K562 (cell line): ENCODE data around the gene CCDC102B. TPM values are rescaled to one million over a fixed set of nuclear protein-coding genes. Genes with fewer than 3 reads are reported as not detected.

Source experiments
- ATAC-seq: fragments of 200-7000 bp; cut with Tn5 transposase; 3 replicates; pipeline ENCODE4 v1.9.1; 2020; ENCODE audit warnings: moderate library complexity
- BruUV-seq: library from RNA; stranded (reverse); fragments of 400-500 nt; replicated peaks from 2 replicates; lab custom pipeline; 2021; lab: Mats Ljungman, UMichigan
- CTCF ChIA-PET: fragments of 300-600 bp; formaldehyde crosslinking; extraction: SDS; loops from one replicate; lab custom pipeline; 2021; ENCODE audit warnings: low intra/inter-chr PET ratio; lab: Yijun Ruan, JAX
- POLR2A ChIA-PET: fragments of 300-600, 350-650 bp; sonication (Branson Sonifier 250); formaldehyde crosslinking; extraction: SDS; loops from one replicate; lab custom pipeline; 2021; ENCODE audit warnings: antibody characterized with exemption, inconsistent platforms; lab: Yijun Ruan, JAX
- DNase-seq, 4 experiments: peaks; one replicate each; pipeline versions ENCODE4 v3.0.0 to v3.0.0-alpha.2; 2011 to 2018; ENCODE audit warnings: low spot score in 3 of 4, mixed read lengths in 3 of 4; ENCODE audit errors: extremely low read depth in 1 of 4
- FAIRE-seq: peaks from 2 replicates; lab custom pipeline; 2011; peaks lifted over from hg19 to GRCh38; lab: Jason Lieb, UNC
- H2AFZ ChIP-seq: 2 replicates; pipeline ENCODE4 v1.6.0; 2011; ENCODE audit warnings: low read depth, low read length, control low read depth, inconsistent platforms
- H3K27ac ChIP-seq: fragments of 200-600 bp; 3 replicates; pipeline ENCODE4 v1.8.0; 2011; ENCODE audit warnings: low read depth, mild to moderate bottlenecking, control low read depth, inconsistent platforms, low read length, moderate library complexity, mixed read lengths; ENCODE audit errors: extremely low read depth
- H3K27me3 ChIP-seq, 2 experiments: fragments of 300-600 bp in 1 of 2; 2 replicates in 1 of 2; 3 replicates in 1 of 2; pipeline versions ENCODE4 v1.6.0 to v1.8.0; 2011; ENCODE audit warnings: inconsistent platforms in 2 of 2, low read length in 2 of 2, mild to moderate bottlenecking in 1 of 2, mixed read lengths in 1 of 2, moderate library complexity in 1 of 2; ENCODE audit not compliant: control insufficient read depth in 2 of 2, insufficient read depth in 2 of 2
- H3K36me3 ChIP-seq: fragments of 300-600 bp; 3 replicates; pipeline ENCODE4 v1.8.0; 2011; ENCODE audit warnings: mild to moderate bottlenecking, low read length, inconsistent platforms; ENCODE audit not compliant: control insufficient read depth, insufficient read depth
- H3K4me1 ChIP-seq, 2 experiments: fragments of 200-600 bp in 1 of 2; replicated peaks in 1 of 2; 2 replicates in 1 of 2; 3 replicates in 1 of 2; pipeline versions ENCODE4 v1.5.1 to v1.8.0; 2011; ENCODE audit warnings: inconsistent platforms in 2 of 2, low read length in 2 of 2, mild to moderate bottlenecking in 1 of 2, mixed read lengths in 1 of 2, moderate library complexity in 1 of 2; ENCODE audit not compliant: control insufficient read depth in 2 of 2, insufficient read depth in 2 of 2
- H3K4me2 ChIP-seq: 2 replicates; pipeline ENCODE4 v1.6.1; 2011; ENCODE audit warnings: low read length, control low read depth, inconsistent platforms, mixed read lengths; ENCODE audit not compliant: insufficient read depth
- H3K4me3 ChIP-seq: fragments of 200-600 bp; sonication (generic), shearing (Covaris generic); 2 replicates; pipeline ENCODE4 v1.5.1; 2016; ENCODE audit warnings: control low read depth, inconsistent platforms
- H3K79me2 ChIP-seq: fragments of 200-600 bp; 3 replicates; pipeline ENCODE4 v1.8.0; 2011; ENCODE audit warnings: low read length, inconsistent platforms; ENCODE audit not compliant: control insufficient read depth, insufficient read depth
- H3K9ac ChIP-seq, 2 experiments: 2 replicates each; pipeline versions ENCODE4 v1.6.0 to v1.6.1; 2011; ENCODE audit warnings: low read depth in 2 of 2, low read length in 2 of 2, control low read depth in 1 of 2, inconsistent platforms in 1 of 2, mild to moderate bottlenecking in 1 of 2, mixed read lengths in 1 of 2; ENCODE audit not compliant: insufficient read depth in 1 of 2
- H3K9me1 ChIP-seq: one replicate; pipeline ENCODE4 v1.6.0; 2011; ENCODE audit warnings: inconsistent platforms, mild to moderate bottlenecking, low read length, moderate library complexity; ENCODE audit not compliant: control insufficient read depth, insufficient read depth
- H3K9me3 ChIP-seq: replicated peaks from 2 replicates; pipeline ENCODE4 v1.5.1; 2011; ENCODE audit warnings: low read depth, low read length, inconsistent platforms; ENCODE audit not compliant: control insufficient read depth, insufficient read depth
- H4K20me1 ChIP-seq: replicated peaks from 2 replicates; pipeline ENCODE4 v1.6.1; 2011; ENCODE audit warnings: low read length, inconsistent platforms, mixed read lengths; ENCODE audit not compliant: control insufficient read depth, insufficient read depth
- CBX5 ChIP-seq: IDR thresholded peaks from 2 replicates; pipeline ENCODE4 v1.6.1; 2014; ENCODE audit warnings: low read depth, borderline replicate concordance
- ETS2 ChIP-seq: IDR thresholded peaks from 2 replicates; pipeline ENCODE4 v1.6.1; 2016; ENCODE audit warnings: borderline replicate concordance, missing genetic modification characterization, mild to moderate bottlenecking, moderate library complexity, missing compliant biosample characterization; ENCODE audit not compliant: poor library complexity, severe bottlenecking
- HDAC1 ChIP-seq, 2 experiments: fragments of 450-650 bp; IDR thresholded peaks; 2 replicates each; pipeline ENCODE4 v1.6.1; 2016 to 2017; ENCODE audit warnings: inconsistent platforms in 1 of 2, mild to moderate bottlenecking in 1 of 2, moderate library complexity in 1 of 2
- LEF1 ChIP-seq: fragments of 450-650 bp; IDR thresholded peaks from 2 replicates; pipeline ENCODE4 v1.6.1; 2016; ENCODE audit warnings: mild to moderate bottlenecking
- MCM7 ChIP-seq, 2 experiments: fragments of 450-650 bp; IDR thresholded peaks; 2 replicates each; pipeline ENCODE4 v1.6.1; 2016 to 2018
- MIER1 ChIP-seq: fragments of 450-650 bp; IDR thresholded peaks from 2 replicates; pipeline ENCODE4 v1.6.1; 2016; ENCODE audit warnings: antibody characterized with exemption, mild to moderate bottlenecking, low read depth
- MYBL2 ChIP-seq, 2 experiments: fragments of 450-650 bp in 1 of 2; sonication (generic) in 1 of 2; formaldehyde crosslinking in 1 of 2; IDR thresholded peaks; 2 replicates each; pipeline versions ENCODE4 v1.6.1 to v1.8.1; 2017 to 2022; ENCODE audit warnings: borderline replicate concordance in 1 of 2, inconsistent platforms in 1 of 2, low read depth in 1 of 2, mild to moderate bottlenecking in 1 of 2, missing genetic modification reagents in 1 of 2, moderate library complexity in 1 of 2
- NFIX ChIP-seq: fragments of 250-450 bp; sonication (Bioruptor Pico); IDR thresholded peaks from 2 replicates; pipeline ENCODE4 v1.4.0; 2020; ENCODE audit warnings: low read depth, mild to moderate bottlenecking, moderate library complexity
- POLR3G ChIP-seq: IDR thresholded peaks from 2 replicates; pipeline ENCODE4 v1.6.1; 2011; ENCODE audit not compliant: insufficient read length, insufficient replicate concordance; ENCODE audit errors: extremely low read depth
- SIRT6 ChIP-seq: IDR thresholded peaks from one replicate; pipeline ENCODE4 v1.6.1; 2012; ENCODE audit warnings: low read depth, mild to moderate bottlenecking, control low read depth, inconsistent platforms, low read length, moderate library complexity
- SMAD4 ChIP-seq: fragments of 250-450 bp; sonication (Bioruptor Pico); conservative IDR thresholded peaks from 2 replicates; pipeline ENCODE4 v1.8.0; 2021; ENCODE audit warnings: inconsistent platforms, mild to moderate bottlenecking, moderate library complexity
- SMARCE1 ChIP-seq: fragments of 450-650 bp; IDR thresholded peaks from 2 replicates; pipeline ENCODE4 v1.7.1; 2016; ENCODE audit warnings: mild to moderate bottlenecking
- TBL1XR1 ChIP-seq, 2 experiments: IDR thresholded peaks; 2 replicates each; pipeline ENCODE4 v1.6.1; 2012; ENCODE audit warnings: improper control_type of control experiment in 2 of 2, low read length in 2 of 2, mild to moderate bottlenecking in 1 of 2
- TRIM24 ChIP-seq, 2 experiments: fragments of 450-650 bp; IDR thresholded peaks; 2 replicates each; pipeline ENCODE4 v1.6.1; 2016
- ZBTB12 ChIP-seq: fragments of 250-450 bp; sonication (Bioruptor Pico); IDR thresholded peaks from 2 replicates; pipeline ENCODE4 v1.4.0; 2020
- ZBTB17 ChIP-seq: fragments of 450-650 bp; formaldehyde crosslinking; IDR thresholded peaks from 2 replicates; pipeline ENCODE4 v1.4.0; 2020; ENCODE audit warnings: mild to moderate bottlenecking
- ZNF121 ChIP-seq: sonication (generic); formaldehyde crosslinking; conservative IDR thresholded peaks from 2 replicates; pipeline ENCODE4 v1.8.0; 2022; ENCODE audit warnings: missing genetic modification reagents
- ZNF263 ChIP-seq: sonication (generic); formaldehyde crosslinking; IDR thresholded peaks from 2 replicates; pipeline ENCODE4 v1.8.0; 2022; ENCODE audit warnings: mild to moderate bottlenecking, missing genetic modification reagents, borderline replicate concordance
- ZNF384 ChIP-seq: IDR thresholded peaks from 2 replicates; pipeline ENCODE4 v1.6.1; 2012; ENCODE audit warnings: low read depth, low read length, improper control_type of control experiment
- ZNF586 ChIP-seq: fragments of 450-650 bp; formaldehyde crosslinking; conservative IDR thresholded peaks from 2 replicates; pipeline ENCODE4 v1.4.0; 2020; ENCODE audit warnings: mild to moderate bottlenecking, moderate library complexity
- WGBS: fragments of 100-300 bp; shearing (Covaris generic); methylation state at CpG from one replicate; pipeline ENCODE4 v1.1.6; 2016; ENCODE audit warnings: low coverage, mixed read lengths; ENCODE audit not compliant: insufficient coverage; ENCODE audit errors: missing lambda C conversion rate; 5-methylcytosine and 5-hydroxymethylcytosine counted together
- in situ Hi-C: fragments of 300-500 bp; cut with MboI; formaldehyde crosslinking; loops from 4 replicates; pipeline ENCODE4 v1.15.0; 2018; ENCODE audit warnings: inconsistent platforms, mixed read lengths
- intact Hi-C: fragments of 100-400 bp; cut with micrococcal nuclease; formaldehyde crosslinking; loops from 2 replicates; pipeline ENCODE4 v1.14.2; 2022
- polyA plus RNA-seq, 8 experiments: library from polyadenylated mRNA; depleted of rRNA in 4 of 8; stranded (reverse) in 5 of 8; unstranded in 3 of 8; fragments of >200 nt; fragmentation: Nextera tagmentation in 2 of 8; fragmentation: Illumina TruSeq in 1 of 8; extraction: Ambion mirVana in 2 of 8; extraction: Trizol in 1 of 8; gene quantifications; 2 replicates each; pipeline versions ENCODE4 v1.2.1 to v1.2.3, GENCODE V29; 2011 to 2014; ENCODE audit warnings: inconsistent platforms in 1 of 8, missing spikeins in 1 of 8
- total RNA-seq, 7 experiments: library from RNA; depleted of rRNA in 6 of 7; stranded (reverse); fragments of >200 nt in 6 of 7; fragmentation: Illumina TruSeq in 2 of 7; extraction: Trizol in 2 of 7; gene quantifications; 2 replicates each; pipeline versions ENCODE4 v1.2.1 to v1.2.3, GENCODE V29; 2011 to 2021; ENCODE audit warnings: low replicate concordance in 1 of 7
- TF ChIP-seq, protein P1 (sequence below): fragments of 200-800 bp; sonication (Bioruptor generic); IDR thresholded peaks from 2 replicates; pipeline ENCODE4 v1.6.1; 2017; ENCODE audit warnings: missing genetic modification characterization, missing compliant biosample characterization

The CCDC102B gene
- total and polyA plus RNA-seq, 9 of the 15 experiments (the other 6 are each of a cell fraction or from before 2014, with no cell fraction given), result 0.18 to 1.5 (median 0.73) TPM

GRCh38 chr18:68772268-68772667 lies 25.6 kb upstream of the CCDC102B start (continued):
- TF ChIP-seq, protein P1, sequence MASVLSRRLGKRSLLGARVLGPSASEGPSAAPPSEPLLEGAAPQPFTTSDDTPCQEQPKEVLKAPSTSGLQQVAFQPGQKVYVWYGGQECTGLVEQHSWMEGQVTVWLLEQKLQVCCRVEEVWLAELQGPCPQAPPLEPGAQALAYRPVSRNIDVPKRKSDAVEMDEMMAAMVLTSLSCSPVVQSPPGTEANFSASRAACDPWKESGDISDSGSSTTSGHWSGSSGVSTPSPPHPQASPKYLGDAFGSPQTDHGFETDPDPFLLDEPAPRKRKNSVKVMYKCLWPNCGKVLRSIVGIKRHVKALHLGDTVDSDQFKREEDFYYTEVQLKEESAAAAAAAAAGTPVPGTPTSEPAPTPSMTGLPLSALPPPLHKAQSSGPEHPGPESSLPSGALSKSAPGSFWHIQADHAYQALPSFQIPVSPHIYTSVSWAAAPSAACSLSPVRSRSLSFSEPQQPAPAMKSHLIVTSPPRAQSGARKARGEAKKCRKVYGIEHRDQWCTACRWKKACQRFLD (CRISPR knock-in tag), result no peak
- TF ChIP-seq ZBTB17 (CRISPR knock-in tag), result no peak
- no peak for TF ChIP-seq HDAC1 (IDR thresholded peaks at IDR 0.05)
- TF ChIP-seq SMAD4 (CRISPR knock-in tag), result no peak
- no peak for TF ChIP-seq TRIM24 (IDR thresholded peaks at IDR 0.05)
- TF ChIP-seq ZNF586 (CRISPR knock-in tag), result no peak
- no peak for TF ChIP-seq POLR3G
- no peak for TF ChIP-seq ZNF263 (CRISPR knock-in tag)
- TF ChIP-seq MCM7 (IDR thresholded peaks at IDR 0.05), result no peak

GRCh38 chr18:68778280-68778886 lies 19.5 kb upstream of the CCDC102B start:
- no peak overlapping the region for H2AFZ ChIP-seq
- no peak overlapping the region for H3K4me3 ChIP-seq
- DNase-seq, result no peak
- H3K27me3 ChIP-seq, result no peaks in the 10 kb centered on the region
- no peaks in the 10 kb centered on the region for H4K20me1 ChIP-seq
- ChIA-PET CTCF (no interaction called here), POLR2A (no interaction called here)
- no peaks in the 10 kb centered on the region for H3K4me1 ChIP-seq
- no peaks in the 10 kb centered on the region for H3K9me1 ChIP-seq
- ATAC-seq, result no peak
- in situ Hi-C loops, result no loop called here
- no peak overlapping the region for H3K9ac ChIP-seq
- H3K27ac ChIP-seq, result no peak overlapping the region
- no peak for FAIRE-seq
- H3K9me3 ChIP-seq, result no peaks in the 10 kb centered on the region
- H3K4me2 ChIP-seq, result no peak overlapping the region
- no TSS peak for BruUV-seq
- 3% methylated on average over 3 of the region's 3 CpGs for WGBS
- intact Hi-C loops, result no loop called here
- no peaks in the 10 kb centered on the region for H3K79me2 ChIP-seq
- H3K36me3 ChIP-seq, result no peaks in the 10 kb centered on the region
- TF ChIP-seq ZNF384, result no peak
- TF ChIP-seq NFIX (CRISPR knock-in tag), result no peak
- no peak for TF ChIP-seq CBX5
- TF ChIP-seq SMARCE1, result no peak
- TF ChIP-seq LEF1, result no peak
- no peak for TF ChIP-seq ZBTB12
- TF ChIP-seq MIER1, result no peak
- no peak for TF ChIP-seq ZNF121
- no peak for TF ChIP-seq ETS2 (tag)
- no peak for TF ChIP-seq SIRT6
- no peak for TF ChIP-seq MYBL2 (IDR thresholded peaks at IDR 0.05; ENCODE audit: low read depth)
- no peak for TF ChIP-seq MYBL2 (CRISPR knock-in tag; IDR thresholded peaks at IDR 0.05; ENCODE audit: borderline replicate concordance)
- TF ChIP-seq TBL1XR1 (IDR thresholded peaks at IDR 0.05; ENCODE audit: low read length in 2 of 2), result no peak
